HL-60/S4 treated with retinoic acid at 250 ng/mL for 4 days and 3 days (cell line): ENCODE data around the gene HAGHL.
"Not testable (repeated sequence)": the region's sequence is repeated elsewhere in the genome, so short reads cannot be mapped to it uniquely, and the experiment has no call there.

Experiments
- in situ Hi-C: fragments of 300-500 bp; cut with MboI; formaldehyde crosslinking; loops from 2 replicates; pipeline ENCODE4 v1.7.0; 2022; ENCODE audit warnings: low sequenced_read_pairs

Gene HAGHL

DNA sequence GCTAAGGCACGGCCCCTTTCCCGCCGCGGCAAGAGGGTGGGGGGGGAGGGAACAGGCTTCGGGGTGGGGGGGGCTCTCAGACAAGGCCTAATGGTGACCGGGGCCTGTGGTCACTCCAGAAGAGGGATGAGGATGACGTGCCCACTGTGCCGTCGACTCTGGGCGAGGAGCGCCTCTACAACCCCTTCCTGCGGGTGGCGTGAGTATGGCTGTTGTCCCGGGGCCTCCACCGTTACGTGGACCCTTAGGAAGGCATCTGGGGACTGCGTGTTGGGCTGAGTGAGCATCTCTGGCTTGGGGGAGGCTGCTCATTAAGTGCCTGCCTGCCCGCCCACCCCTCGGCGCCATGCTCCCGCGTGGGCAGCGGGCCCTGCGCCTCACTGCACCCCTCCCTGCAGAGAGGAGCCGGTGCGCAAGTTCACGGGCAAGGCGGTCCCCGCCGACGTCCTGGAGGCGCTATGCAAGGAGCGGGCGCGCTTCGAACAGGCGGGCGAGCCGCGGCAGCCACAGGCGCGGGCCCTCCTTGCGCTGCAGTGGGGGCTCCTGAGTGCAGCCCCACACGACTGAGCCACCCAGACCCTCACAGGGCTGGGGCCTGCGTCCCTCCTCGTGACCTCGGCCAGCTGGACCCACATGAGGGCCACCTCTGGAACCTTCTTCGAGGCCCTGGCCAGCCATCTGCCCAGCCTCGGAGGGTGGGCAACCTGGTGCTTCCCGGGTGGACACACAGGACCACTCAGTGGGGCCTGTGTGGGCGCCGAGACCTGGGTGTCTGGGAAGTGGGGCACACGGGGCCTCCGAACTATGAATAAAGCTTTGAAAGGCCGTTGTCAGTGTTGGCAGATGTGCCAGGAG is 2.2 kb downstream of the HAGHL start:
- in situ Hi-C loops = no loop called here

- in situ Hi-C loops = no loop called here
These were observed 3.1 kb downstream of the HAGHL start for GRCh38 chr16:729768-730665.

GRCh38 chr16:730666-731509 is 4.0 kb downstream of the HAGHL start:
- in situ Hi-C loops = no loop called here

DNA sequence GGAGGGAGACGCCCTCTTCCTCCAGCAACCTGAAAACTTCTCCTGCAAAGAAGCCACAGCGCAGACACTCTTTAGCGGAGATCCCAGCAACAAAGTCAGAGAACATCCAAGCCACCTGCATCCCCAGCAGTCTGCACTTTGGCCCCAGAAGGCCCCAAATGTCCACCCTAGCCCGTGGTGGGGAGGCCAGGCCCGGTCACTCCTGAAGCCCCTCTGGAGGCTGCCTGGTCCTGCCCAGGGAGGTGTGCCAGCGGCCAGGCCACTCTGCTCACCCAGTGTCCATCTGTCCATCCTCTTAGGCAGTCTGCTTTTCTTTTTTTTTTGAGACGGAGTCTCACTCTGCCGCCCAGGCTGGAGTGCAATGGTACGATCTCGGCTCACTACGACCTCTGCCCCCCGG is 5.4 kb downstream of the HAGHL start:
- in situ Hi-C loops = no loop called here

DNA sequence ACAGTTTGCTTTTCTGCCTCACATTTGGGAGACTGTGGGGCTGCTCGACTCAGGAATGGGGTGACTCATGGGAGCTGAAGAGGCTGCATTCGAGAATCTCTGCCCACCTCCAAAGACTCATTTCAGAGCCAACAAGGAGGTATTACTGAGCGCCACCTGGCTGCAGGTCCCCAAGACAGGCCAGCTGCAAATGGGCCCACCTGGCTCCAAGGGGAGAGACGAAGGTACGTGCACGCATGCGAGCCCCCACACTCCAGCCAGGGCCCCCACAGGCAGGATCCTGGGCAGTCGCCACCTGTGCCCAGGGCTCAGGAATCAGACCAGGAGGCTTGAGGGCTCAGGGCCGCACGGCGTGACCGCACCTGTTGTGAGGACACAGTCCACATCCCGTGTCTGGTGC is 6.0 kb downstream of the HAGHL start:
- in situ Hi-C loops = no loop called here

DNA sequence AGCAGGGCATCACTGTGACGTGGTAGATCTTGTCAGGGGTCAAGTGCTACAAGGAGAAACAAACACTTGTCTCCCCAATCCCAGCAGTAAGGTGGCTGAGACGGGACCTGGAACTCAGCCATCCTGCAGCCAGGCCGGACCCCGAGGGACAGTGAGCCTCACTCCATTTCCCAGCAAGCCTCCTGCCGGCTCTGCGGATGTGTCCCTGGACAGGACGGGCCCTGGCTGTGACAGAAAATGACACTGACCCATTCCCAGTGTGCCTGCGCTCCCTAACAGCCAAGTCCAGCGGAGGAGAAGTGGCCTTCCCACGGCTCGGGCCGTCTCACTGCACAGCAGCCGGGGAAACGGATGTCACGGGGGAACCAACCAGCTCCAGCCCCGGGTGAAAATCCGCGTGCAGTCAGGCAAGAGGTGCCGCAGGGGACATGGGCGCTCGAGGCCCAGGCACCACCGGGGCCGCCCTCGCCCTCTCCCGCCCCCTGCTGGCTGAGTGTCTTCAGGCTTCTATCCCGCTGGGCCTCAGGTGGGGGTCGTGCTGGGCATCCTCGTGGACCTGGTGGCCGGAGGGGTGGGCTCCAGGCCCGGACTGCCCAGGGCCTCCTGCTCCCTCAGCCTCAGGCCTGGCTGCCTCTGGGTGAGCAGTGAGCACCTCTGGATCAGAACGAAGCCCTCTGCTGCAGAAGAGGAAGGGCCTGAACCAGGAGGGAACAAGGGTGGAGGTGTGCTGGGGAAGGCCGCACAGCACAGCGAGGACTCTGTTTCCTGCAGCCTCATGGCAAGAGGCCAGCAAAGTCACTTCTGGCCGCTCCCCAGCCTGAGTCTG is 6.7 kb downstream of the HAGHL start:
- in situ Hi-C loops = no loop called here

DNA sequence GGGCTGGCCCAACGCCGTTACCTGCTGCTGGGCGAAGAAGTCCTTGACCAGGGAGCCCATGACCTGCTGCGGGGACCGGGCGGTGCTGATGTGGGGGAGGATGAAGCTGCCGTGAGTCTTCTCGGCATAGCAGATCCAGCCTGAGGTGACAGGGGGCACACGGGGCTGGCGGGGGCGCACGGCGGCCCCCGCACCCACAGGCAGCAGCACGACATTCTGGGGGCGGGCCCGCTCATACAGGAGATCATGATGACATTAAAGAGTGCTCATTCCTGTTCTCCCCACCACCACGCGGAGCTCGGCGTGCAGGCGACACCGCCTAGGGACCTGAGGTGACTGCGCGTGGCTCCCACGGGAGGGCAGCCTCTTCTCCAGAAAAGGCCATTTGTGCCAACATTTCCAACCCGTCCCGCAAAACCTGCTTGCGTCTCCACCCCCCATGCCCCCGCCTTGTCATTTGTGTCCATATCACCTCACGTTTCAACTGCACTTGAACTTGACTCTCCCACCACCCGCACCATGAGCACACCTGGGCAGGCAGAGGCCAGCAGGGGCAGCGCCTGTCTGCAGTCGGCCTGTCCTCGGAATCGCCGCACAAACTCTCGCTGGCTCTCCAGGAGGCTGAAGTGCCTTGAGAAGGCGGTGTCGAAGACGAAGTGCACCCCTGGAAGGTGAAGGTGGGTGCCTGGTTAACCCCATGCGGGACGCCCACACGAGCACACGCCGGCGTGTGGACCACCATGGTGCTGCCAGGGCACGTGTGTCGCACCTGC is 7.5 kb downstream of the HAGHL start:
- in situ Hi-C loops = no loop called here

GRCh38 chr16:734981-735881 is 8.3 kb downstream of the HAGHL start:
- in situ Hi-C loops = no loop called here

DNA sequence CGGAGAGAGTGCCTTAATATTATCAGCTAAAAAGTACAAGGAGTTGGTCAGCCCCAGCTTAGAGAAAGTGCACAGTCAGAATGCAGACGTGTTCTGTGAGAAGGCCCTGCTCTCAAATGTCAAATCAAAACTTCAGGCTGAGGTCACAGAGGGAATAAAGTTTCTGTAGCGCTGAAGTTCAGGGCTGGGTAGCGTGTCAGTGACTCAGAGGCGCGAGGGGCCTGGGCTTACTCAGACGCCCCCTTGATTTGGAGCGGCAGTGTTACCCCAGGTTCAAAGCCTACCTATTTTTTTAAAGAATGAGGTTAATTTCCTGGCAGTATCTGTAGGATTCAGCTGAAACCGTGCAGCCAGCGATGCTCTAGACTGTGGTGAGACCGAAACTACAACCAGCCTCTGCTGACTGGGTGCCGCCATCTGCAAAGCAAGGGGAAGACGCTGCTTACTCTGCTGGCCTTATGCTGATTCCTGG is 9.1 kb downstream of the HAGHL start:
- in situ Hi-C loops = no loop called here

- in situ Hi-C loops = no loop called here
These were observed 10.1 kb downstream of the HAGHL start for GRCh38 chr16:736936-737481.

DNA sequence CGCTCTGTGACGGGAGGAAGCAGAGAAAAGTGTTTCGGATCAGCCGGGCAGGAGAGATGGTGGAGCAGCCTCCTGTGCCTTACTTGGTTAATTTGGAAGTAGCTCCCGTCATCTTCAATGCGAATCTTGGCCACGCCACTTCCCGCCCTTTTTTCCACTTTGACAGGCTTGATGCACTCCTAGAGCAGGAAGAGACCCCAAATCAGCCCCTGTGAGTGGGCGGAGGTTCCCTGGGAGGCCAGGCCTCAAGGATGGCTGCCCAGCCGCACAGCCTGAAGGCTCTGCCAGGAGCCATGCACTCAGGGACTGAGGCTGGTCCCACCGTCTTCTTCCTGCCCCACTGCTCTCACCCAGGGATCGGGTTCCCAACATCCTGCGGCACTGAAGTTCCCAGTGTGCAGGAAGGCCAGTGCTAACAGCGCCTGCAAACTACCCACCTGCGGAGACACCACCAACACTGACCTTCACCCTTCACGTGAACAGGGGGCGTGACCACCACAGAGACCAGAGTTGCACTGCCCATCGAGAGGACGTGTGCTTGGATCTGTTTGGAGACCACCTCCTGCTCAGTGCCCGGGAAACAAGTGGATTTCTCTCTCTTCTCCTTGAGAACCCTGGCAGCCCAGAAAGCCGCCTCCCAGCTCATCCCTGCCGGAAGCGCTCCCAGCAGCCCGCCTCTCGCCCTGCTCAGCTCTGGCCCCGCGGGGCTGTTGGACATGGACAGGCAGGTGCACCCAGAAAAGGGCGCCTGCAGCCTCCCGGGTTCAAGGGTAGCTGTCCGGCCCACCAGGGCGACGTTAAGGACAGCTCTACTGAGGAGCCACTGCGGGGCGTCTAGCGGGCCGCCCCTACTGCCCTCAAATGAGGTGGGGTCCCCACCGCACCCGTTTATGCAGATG is 12.9 kb downstream of the HAGHL start:
- in situ Hi-C loops = no loop called here

DNA sequence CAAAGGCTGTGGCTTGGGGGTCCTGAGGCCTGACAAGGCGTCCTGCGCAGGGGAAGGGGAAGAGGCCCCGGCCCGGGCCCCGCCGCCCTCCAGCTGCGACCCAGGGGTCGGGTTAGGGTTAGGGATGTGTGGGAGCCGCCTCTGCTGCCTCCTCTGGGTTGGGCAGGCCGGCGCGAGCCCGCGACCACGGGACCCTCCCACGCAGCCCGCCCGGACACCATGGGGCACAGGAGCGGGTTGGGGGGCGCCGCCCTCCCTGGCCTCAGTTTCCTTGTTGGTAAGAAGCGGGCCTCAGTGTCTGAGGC is 13.5 kb downstream of the HAGHL start:
- in situ Hi-C loops = no loop called here

DNA sequence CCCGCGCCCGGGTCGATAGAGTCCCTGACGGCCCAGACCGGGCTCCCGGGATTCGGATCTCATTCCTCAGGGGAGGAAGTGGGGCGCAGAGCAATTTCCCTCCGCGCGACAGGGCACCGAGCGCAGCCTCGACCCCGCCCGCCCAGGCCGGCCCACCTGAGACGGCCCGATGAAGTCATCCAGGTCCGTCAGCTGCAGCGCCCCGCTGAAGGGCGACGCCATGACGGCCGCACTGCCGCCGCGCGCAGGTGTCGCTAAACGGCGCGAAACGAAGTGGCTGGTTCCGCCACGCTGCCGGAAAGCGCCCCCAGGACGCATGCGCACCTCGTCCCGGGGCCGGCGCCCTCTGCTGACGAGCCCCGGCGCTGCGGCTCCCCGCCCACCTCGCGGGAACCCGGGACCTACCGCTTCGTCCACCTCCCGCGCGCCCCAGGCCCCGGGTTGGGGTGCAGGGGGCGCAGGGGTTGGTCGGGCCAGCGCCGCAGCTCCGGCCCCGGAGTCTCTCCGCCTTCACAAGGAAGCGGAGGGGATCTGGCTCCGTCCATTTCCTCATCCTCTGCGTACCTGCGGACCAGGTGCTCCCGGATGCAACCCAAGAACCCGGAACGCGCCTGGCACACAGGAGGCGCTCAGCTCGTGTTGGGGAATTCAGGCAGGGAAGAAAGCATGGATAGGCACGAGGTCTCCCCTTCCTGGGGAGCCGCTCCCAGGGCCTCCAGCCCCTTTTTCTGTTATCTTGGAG is 14.0 kb downstream of the HAGHL start, which contains the start of gene CIAO3:
TSS of gene CIAO3 (minus strand) at position 234 of the 742 bp plus-strand sequence. CDS start at position 222, 12 bp downstream.
- in situ Hi-C loops = no loop called here

GRCh38 chr16:741986-742629 is 15.2 kb downstream of the HAGHL start:
- in situ Hi-C loops = no loop called here

GRCh38 chr16:742894-743293 is 16.0 kb downstream of the HAGHL start:
- in situ Hi-C loops = not testable (repeated sequence)
